T-helper 17 cell (primary cell): ENCODE measurements around the gene ZNF324B. TPM values are rescaled to one million over a fixed set of nuclear protein-coding genes. Genes with fewer than 3 reads are reported as not detected.
"Not testable (repeated sequence)": the region's sequence is repeated elsewhere in the genome, so short reads cannot be mapped to it uniquely, and the experiment has no call there.

Experiments used
- ATAC-seq: fragments of 150-1000 bp; cut with Tn5 transposase; 2 replicates; pipeline ENCODE4 v1.10.0; 2021; ENCODE audit warnings: mild to moderate bottlenecking, moderate library complexity
- DNase-seq, 3 donors: peaks; one replicate each; pipeline versions ENCODE4 v3.0.0 to v3.0.0-alpha.2; 2020 to 2021
- H3K9me3 ChIP-seq: one replicate; pipeline ENCODE4 v1.7.0; 2013; ENCODE audit warnings: low read length, mild to moderate bottlenecking; ENCODE audit not compliant: control insufficient read depth, poor library complexity, severe bottlenecking
- H3K27ac Mint-ChIP-seq: one replicate; pipeline ENCODE4 v1.8.0; 2022; ENCODE audit warnings: mild to moderate bottlenecking, moderate library complexity, mixed read lengths
- H3K27me3 Mint-ChIP-seq: one replicate; pipeline ENCODE4 v1.8.0; 2022; ENCODE audit warnings: mixed read lengths
- H3K36me3 Mint-ChIP-seq: one replicate; pipeline ENCODE4 v1.8.0; 2022; ENCODE audit warnings: low read depth, mixed read lengths
- H3K4me1 Mint-ChIP-seq: one replicate; pipeline ENCODE4 v1.8.0; 2022; ENCODE audit warnings: mild to moderate bottlenecking, mixed read lengths
- H3K4me3 Mint-ChIP-seq: one replicate; pipeline ENCODE4 v1.8.0; 2022; ENCODE audit warnings: mild to moderate bottlenecking, moderate library complexity, mixed read lengths
- total RNA-seq, 4 donors: library from RNA in 2 of 4; stranded (reverse) in 2 of 4; gene quantifications; one replicate each; pipeline ENCODE4 v1.2.3 and lab custom pipeline; 2022 to 2026

ZNF324B gene
- total RNA-seq, 2 donors from 2014 or later, result 8.6 to 12.6 TPM

DNA sequence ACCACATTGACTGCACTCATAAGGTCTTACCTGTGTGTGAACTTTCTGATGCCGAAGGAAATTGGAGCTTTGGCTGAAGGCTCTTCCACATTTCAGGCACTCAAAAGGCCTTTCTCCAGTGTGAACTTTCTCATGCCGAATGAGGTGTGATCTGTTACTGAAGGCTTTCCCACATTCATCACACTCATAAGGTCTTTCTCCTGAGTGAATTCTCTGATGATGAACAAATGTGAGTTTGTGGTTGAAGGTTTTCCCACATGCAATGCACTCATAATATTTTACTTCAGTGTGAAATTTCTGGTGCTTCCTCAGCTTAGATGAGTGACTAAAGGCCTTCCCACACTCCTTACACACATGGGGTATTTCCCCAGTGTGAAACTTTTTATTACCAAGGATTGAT lies 17.2 kb upstream of the ZNF324B start:
- no peak for ATAC-seq
- Mint-ChIP-seq H3K27ac (no peak overlapping the region), H3K4me1 (no peaks in the 10 kb centered on the region), H3K36me3 (no peaks in the 10 kb centered on the region), H3K4me3 (no peak overlapping the region), H3K27me3 (no peaks in the 10 kb centered on the region)
- DNase-seq, result no peak
- H3K9me3 ChIP-seq, result peaks cover 30% of the 10 kb centered on the region

DNA sequence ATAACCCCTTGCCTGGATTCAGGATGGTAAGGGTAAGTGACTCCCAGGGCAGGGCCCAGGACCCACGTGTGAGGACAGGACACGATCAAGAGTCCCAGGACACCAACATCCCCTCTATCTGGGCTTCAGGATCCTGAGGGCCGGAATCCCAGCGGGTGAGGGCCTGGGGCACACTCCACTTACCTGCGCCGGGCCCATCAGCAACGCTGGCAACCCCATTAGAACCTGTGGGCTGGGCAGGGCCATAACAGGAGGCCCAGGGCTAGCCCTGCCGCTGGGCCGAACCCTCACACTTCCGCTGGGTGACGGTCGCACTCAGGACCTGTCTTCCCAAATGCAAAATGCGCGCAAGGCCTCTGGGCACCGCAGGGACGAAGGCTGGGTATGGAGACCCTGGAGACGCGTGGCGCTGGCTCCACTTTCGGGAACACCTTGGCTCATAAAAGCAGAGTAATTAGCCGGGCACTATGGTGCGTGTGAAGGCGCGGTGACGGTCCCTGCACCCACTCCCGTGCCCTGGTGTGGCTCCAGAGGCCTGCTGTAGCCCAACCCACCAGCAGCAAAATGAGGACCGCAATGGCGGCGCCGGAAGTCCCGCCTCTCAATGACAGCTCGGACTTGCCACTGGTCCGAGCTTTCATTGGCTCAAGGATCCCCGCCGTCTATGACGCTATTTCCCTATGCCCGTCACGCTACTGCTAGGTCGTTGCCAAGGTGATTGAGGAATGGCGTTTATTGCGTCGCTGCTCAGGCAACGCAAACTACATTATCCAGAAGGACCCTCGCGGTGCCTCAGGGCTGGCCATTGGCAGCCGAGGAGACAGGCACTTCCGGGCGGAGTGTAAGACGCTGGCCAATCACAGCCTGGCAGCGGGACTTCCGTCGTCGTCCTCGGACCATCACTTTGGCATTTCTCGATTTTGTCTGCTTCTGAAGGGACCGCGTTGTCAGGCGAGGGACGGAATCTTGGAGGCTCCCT lies 11.6 kb upstream of the ZNF324B start, which contains the start of gene ZNF132:
ZNF132 (minus strand) TSS at position 578 of the 979 bp plus-strand sequence; CDS start at position 246, 332 bp downstream.
- Mint-ChIP-seq H3K36me3 (no peaks in the 10 kb centered on the region), H3K4me1 (peaks cover 2% of the 10 kb centered on the region), H3K27ac (peak within 1 kb of the TSS; percentile 94), H3K27me3 (no peaks in the 10 kb centered on the region), H3K4me3 (peak within 1 kb of the TSS; percentile 84)
- peak; percentile 85 to 90 (median 88) for DNase-seq
- peak; percentile 97 for ATAC-seq
- peaks cover 11% of the 10 kb centered on the region for H3K9me3 ChIP-seq

DNA sequence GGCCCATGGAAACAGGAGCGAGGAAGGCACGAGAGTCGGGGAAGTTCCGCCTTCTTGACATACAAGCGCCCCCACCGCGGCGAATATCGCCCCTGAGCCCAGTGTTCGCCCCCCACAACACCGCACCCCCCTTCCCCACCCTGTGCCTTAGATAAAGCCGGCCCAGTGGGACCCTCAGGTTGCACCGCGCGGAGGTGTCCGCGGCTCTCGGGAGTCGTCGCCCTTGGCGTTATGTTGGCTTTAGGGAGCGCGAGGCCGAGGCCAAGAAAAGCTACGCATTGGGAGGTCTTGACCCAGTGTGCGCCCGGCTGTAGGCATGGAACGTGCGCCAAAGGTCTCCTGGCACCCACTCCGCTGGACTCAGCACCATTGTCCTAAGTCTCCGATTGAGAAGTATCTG lies 10.9 kb upstream of the ZNF324B start:
- ATAC-seq, result no peak

DNA sequence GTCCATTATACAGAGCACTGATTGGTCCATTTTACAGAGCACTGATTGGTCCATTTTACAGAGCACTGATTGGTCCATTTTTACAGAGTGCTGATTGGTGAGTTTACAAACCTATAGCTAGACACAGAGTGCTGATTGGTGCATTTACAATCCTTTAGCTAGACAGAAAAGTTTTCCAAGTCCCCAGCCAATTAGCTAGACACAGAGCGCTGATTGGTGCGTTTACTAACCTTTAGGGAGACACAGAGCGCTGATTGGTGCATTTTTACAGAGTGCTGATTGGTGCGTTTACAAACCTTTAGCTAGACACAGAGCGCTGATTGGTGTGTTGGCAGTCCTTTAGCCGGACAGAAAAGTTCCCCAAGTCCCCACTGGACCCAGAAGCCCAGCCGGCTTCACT lies 8.4 kb upstream of the ZNF324B start:
- H3K9me3 ChIP-seq, DNase-seq, H3K4me3 Mint-ChIP-seq, H3K27ac Mint-ChIP-seq, H3K27me3 Mint-ChIP-seq, H3K36me3 Mint-ChIP-seq, H3K4me1 Mint-ChIP-seq, ATAC-seq: not testable (repeated sequence)

More for the DNA sequence above, 10.9 kb upstream of the ZNF324B start:
- Mint-ChIP-seq H3K4me1 (peaks cover 2% of the 10 kb centered on the region), H3K27ac (peak overlapping the region; percentile 94), H3K36me3 (no peaks in the 10 kb centered on the region), H3K4me3 (peak overlapping the region; percentile 84), H3K27me3 (no peaks in the 10 kb centered on the region)
- peak in 1 of 3 donors; percentile 5 for DNase-seq
- H3K9me3 ChIP-seq, result peaks cover 9% of the 10 kb centered on the region

DNA sequence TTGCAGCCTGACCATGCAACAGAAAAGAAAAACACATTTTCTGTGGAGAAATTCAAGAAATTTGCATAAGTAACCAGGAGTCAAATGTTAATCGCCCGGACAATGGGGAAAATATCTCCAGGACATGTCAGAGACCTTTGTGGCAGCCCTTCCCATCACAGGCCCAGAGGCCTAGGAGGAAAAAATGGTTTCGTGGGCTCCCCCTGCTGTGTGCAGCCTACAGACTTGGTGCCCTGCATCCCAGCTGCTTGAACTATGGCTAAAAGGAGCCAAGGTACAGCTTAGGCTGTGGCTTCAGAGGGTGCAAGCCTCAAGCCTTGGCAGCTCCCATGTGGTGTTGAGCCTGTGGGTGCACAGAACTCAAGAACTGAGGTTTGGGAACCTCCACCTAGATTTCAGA lies 2.6 kb upstream of the ZNF324B start:
- not testable (repeated sequence) for H3K36me3 Mint-ChIP-seq, H3K9me3 ChIP-seq, DNase-seq, ATAC-seq, H3K27ac Mint-ChIP-seq, H3K4me3 Mint-ChIP-seq
- Mint-ChIP-seq H3K27me3 (peaks cover 12% of the 10 kb centered on the region), H3K4me1 (peaks cover 18% of the 10 kb centered on the region)

DNA sequence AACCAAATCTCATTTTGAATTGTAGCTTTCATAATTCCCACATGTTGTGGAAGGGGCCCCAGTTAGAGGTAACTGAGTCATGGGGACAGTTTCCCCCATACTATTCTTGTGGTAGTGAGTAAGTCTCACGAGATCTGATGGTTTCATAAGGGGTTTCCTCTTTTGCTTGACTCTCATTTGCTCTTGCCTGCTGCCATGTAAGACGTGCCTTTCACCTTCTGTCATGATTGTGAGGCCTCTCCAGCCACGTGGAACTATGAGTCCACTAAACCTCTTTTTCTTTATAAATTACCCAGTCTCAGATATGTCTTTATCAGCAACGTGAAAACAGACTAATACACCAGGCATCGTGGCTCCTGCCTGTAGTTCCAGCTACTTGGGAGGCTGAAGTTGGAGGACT lies 1.4 kb upstream of the ZNF324B start:
- Mint-ChIP-seq H3K4me1 (peaks cover 24% of the 10 kb centered on the region), H3K27ac (peak overlapping the region; percentile 83), H3K27me3 (peaks cover 12% of the 10 kb centered on the region)
- H3K36me3 Mint-ChIP-seq, DNase-seq, ATAC-seq, H3K9me3 ChIP-seq, H3K4me3 Mint-ChIP-seq: not testable (repeated sequence)

DNA sequence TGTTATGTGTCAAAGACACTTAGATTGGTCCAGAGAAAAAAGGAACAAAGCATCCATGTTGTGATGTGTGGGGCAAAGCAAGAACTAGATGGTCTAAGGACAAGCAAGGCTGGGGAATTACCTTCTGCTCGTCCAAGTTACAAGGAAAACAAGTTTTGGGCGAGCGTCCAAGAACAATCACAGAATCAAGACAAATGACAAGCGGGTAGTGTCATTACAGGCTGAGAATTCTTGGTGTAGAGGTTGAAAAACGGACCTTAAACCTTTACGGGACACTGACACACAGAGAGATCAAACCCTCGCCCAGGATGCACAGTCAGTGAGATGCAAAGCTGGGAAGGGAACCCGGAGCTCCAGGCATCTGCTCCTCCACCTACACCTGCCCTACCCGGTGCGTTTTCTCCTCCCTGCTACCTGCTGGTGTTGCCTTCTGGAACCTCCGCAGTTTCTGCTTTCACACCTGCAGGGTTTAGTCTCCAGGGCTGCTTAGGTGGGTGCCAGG lies 515 bp upstream of the ZNF324B start:
- H3K4me3 Mint-ChIP-seq, result peak overlapping the region; percentile 88
- H3K27me3 Mint-ChIP-seq, result peaks cover 12% of the 10 kb centered on the region
- ATAC-seq (peak; percentile 35), DNase-seq (no peak)
- H3K9me3 ChIP-seq, result no peaks in the 10 kb centered on the region
- H3K4me1 Mint-ChIP-seq, result peaks cover 24% of the 10 kb centered on the region
- H3K36me3 Mint-ChIP-seq, result peaks cover 2% of the 10 kb centered on the region
- H3K27ac Mint-ChIP-seq, result peak overlapping the region; percentile 83

DNA sequence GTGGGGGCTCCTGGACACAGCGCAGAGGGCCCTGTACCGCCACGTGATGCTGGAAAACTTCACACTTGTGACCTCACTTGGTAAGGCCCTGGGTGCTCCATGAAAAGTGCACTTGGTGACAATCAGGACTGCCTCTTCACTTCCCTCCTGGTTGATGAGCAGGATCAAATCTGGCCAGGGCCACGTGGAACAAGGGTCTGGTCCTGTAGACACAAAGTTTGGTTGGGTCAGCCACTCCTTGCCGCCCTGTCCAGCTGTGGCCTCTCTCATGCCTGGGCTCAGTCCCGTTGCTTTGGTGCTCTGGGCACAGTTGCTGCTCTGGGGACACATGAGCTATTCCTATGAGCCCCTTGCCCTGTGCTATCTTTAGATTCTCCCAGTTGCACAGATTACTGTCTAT lies 2.3 kb downstream of the ZNF324B start:
- no peaks in the 10 kb centered on the region for H3K27me3 Mint-ChIP-seq
- no peak overlapping the region for H3K27ac Mint-ChIP-seq
- peaks cover 2% of the 10 kb centered on the region for H3K36me3 Mint-ChIP-seq
- H3K9me3 ChIP-seq, result no peaks in the 10 kb centered on the region
- no peak for ATAC-seq
- H3K4me1 Mint-ChIP-seq, result peaks cover 24% of the 10 kb centered on the region
- DNase-seq, result no peak
- H3K4me3 Mint-ChIP-seq, result peak overlapping the region; percentile 21

DNA sequence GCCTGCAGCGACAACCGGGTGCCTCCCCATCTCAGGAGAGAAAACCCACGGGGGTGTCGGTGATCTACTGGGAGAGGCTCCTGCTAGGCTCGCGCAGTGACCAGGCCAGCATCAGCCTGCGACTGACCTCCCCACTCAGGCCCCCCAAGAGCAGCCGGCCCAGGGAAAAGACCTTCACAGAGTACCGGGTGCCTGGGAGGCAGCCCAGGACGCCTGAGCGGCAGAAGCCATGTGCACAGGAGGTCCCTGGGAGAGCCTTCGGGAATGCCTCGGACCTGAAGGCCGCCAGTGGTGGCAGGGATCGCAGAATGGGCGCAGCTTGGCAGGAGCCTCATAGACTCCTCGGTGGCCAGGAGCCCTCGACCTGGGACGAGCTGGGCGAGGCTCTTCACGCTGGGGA lies 3.9 kb downstream of the ZNF324B start:
- H3K4me1 Mint-ChIP-seq, result peaks cover 24% of the 10 kb centered on the region
- no peak for DNase-seq
- no peak overlapping the region for H3K4me3 Mint-ChIP-seq

DNA sequence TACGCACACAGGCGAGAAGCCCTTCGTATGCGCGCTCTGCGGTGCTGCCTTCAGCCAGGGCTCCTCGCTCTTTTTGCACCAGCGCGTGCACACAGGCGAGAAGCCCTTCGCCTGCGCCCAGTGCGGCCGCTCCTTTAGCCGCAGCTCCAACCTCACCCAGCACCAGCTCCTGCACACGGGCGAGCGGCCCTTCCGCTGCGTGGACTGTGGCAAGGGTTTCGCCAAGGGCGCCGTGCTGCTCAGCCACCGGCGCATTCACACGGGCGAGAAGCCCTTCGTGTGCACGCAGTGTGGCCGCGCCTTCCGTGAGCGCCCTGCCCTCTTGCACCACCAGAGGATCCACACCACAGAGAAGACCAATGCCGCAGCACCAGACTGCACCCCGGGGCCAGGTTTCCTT lies 4.7 kb downstream of the ZNF324B start:
- Mint-ChIP-seq H3K27me3 (no peaks in the 10 kb centered on the region), H3K36me3 (peaks cover 2% of the 10 kb centered on the region), H3K4me3 (no peak overlapping the region), H3K4me1 (peaks cover 19% of the 10 kb centered on the region), H3K27ac (no peak overlapping the region)
- no peak for DNase-seq
- no peak for ATAC-seq
- no peaks in the 10 kb centered on the region for H3K9me3 ChIP-seq

More for the DNA sequence above, 3.9 kb downstream of the ZNF324B start:
- no peak for ATAC-seq
- H3K27me3 Mint-ChIP-seq, result no peaks in the 10 kb centered on the region
- H3K27ac Mint-ChIP-seq, result no peak overlapping the region
- H3K9me3 ChIP-seq, result no peaks in the 10 kb centered on the region
- H3K36me3 Mint-ChIP-seq, result peaks cover 2% of the 10 kb centered on the region

DNA sequence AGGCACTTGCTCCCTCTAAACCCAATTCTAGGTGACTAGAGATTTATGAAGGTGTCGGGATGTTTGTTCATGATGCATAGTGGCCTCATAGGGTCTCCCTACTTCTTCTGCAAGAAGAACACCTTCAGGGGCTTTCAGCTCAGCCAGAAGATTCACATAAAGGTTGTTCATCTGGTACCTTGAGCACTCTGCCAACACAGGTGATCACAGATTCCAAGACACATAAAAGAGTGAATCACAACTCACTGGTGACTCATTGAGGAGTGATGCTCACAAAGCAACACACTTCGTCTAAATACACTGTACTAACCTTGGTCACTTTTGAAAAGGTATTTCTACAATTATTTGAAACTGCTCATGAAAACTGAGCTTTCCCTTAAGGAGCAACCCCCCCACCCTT lies 8.6 kb downstream of the ZNF324B start:
- no peaks in the 10 kb centered on the region for H3K9me3 ChIP-seq
- Mint-ChIP-seq H3K27me3 (no peaks in the 10 kb centered on the region), H3K36me3 (no peaks in the 10 kb centered on the region), H3K4me3 (no peak overlapping the region), H3K4me1 (no peaks in the 10 kb centered on the region), H3K27ac (no peak overlapping the region)
- DNase-seq, result no peak
- no peak for ATAC-seq

DNA sequence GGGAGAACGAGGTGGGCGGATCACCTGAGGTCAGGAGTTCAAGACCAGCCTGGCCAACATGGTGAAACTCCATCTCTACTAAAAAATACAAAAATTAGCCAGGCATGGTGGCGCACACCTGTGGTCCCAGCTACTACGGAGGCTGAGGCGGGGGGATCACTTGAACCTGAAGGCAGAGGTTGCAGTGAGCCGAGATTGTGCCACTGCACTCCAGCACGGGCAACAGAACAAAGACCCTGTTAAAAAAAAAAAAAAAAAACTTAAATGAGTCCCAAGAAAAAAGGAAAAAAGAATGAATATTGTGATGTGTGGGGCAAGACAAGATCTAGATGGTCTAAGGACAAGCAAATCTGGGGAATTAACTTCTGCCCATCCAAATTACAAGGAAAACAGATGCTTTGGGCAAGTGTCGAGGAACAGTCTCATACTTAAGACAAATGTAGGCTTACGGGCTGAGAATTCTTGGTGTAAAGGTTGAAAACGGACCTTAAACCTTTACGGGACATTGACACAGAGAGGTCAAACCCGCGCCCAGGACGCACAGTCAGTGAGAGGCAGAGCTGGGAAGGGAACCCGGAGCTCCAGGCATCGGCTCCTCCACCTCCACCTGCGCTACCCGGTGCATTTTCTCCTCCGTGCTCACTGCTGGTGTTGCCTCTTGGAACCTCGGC lies 14.8 kb downstream of the ZNF324B start:
- ATAC-seq (peak; percentile 15), DNase-seq (no peak)
- H3K36me3 Mint-ChIP-seq, result peaks cover 2% of the 10 kb centered on the region
- H3K27me3 Mint-ChIP-seq, result no peaks in the 10 kb centered on the region
- peak overlapping the region; percentile 88 for H3K27ac Mint-ChIP-seq
- peaks cover 13% of the 10 kb centered on the region for H3K4me1 Mint-ChIP-seq
- H3K9me3 ChIP-seq, result no peaks in the 10 kb centered on the region
- H3K4me3 Mint-ChIP-seq, result peak overlapping the region; percentile 89
